ENCODE data around the gene POLR2A.

DNA sequence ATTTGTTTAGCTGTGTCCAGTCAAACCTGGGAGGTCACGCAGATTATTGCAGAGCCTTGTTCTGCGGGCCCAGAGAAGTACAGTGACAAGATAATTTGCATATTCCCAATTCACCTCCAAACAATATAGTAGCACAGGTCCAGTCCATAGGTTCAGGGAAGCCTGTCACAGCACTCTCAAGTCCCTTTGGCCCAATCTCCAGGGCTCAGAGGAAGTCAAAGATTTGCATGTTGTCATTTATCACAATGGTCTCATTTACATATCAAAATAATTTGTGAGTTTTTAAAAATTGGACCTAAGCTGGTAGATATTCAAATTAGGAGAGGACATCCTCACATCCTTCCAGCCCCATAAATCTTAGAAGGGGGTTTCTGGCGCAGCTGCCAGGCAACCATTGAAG is 16.7 kb upstream of the POLR2A start:
- TF ChIP-seq POLR2AphosphoS5 (IDR thresholded peaks at IDR 0.05), result no peak
- TF ChIP-seq, protein P1, sequence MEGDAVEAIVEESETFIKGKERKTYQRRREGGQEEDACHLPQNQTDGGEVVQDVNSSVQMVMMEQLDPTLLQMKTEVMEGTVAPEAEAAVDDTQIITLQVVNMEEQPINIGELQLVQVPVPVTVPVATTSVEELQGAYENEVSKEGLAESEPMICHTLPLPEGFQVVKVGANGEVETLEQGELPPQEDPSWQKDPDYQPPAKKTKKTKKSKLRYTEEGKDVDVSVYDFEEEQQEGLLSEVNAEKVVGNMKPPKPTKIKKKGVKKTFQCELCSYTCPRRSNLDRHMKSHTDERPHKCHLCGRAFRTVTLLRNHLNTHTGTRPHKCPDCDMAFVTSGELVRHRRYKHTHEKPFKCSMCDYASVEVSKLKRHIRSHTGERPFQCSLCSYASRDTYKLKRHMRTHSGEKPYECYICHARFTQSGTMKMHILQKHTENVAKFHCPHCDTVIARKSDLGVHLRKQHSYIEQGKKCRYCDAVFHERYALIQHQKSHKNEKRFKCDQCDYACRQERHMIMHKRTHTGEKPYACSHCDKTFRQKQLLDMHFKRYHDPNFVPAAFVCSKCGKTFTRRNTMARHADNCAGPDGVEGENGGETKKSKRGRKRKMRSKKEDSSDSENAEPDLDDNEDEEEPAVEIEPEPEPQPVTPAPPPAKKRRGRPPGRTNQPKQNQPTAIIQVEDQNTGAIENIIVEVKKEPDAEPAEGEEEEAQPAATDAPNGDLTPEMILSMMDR (IDR thresholded peaks at IDR 0.05), result no peak
